ENCODE results near the gene GJD2.

GRCh38 chr15:34780725-34781124 lies 25.9 kb upstream of the GJD2 start:
- no peak for TF ChIP-seq CTCF (IDR thresholded peaks at IDR 0.05)
- no peak for TF ChIP-seq POLR2A (IDR thresholded peaks at IDR 0.05)
